Esophagus muscularis mucosa (tissue), 3 donors: ENCODE results near the gene CSRNP3.

Experiments used
- POLR2A ChIP-seq: fragments of 450-650 bp; IDR thresholded peaks from one replicate; pipeline ENCODE4 v1.6.1; 2017; ENCODE audit warnings: antibody characterized with exemption, moderate library complexity, mild to moderate bottlenecking, low read depth
- POLR2AphosphoS5 ChIP-seq, 2 donors: sonication (generic); formaldehyde crosslinking; IDR thresholded peaks; one replicate each; pipeline ENCODE4 v1.6.1; 2017; ENCODE audit warnings: antibody characterized with exemption in 2 of 2
- TF ChIP-seq, protein P1 (sequence below), 3 experiments: fragments of 200-600 bp in 2 of 3; fragments of 450-650 bp in 1 of 3; sonication (generic) in 2 of 3; IDR thresholded peaks; one replicate each; pipeline ENCODE4 v1.5.1; 2017 to 2019; ENCODE audit warnings: antibody characterized with exemption in 3 of 3, mild to moderate bottlenecking in 2 of 3, moderate library complexity in 1 of 3

DNA sequence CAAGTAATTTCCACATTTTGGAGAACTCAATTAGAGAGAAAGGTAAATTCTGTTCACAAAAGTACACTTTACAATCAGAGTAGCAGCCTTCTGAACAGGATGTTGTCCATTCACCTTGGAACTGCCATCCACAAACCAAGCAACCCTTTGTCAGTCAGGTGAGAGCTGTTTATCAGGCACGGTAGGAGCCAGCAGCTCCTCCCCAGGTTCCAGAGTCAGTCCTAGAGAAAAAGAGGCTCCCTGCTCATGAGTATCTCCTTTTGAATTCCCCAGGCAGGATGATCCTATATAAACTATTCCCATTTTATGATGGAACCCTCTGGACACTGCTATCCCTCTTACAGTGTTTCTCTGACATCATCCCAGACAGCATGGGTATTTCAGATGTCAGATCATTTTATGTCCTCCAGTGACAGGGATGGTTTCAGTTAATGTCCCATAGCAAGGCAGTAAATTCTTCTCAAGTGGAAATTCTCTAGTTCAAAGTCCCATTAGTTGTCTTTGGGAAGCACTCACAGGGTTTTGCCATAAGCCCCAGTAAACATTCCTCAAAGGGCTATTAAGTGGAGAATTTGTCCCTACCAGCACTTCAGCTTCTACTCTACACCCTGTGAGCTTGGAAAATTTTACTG, 34.5 kb upstream of the CSRNP3 start:
- TF ChIP-seq, protein P1, sequence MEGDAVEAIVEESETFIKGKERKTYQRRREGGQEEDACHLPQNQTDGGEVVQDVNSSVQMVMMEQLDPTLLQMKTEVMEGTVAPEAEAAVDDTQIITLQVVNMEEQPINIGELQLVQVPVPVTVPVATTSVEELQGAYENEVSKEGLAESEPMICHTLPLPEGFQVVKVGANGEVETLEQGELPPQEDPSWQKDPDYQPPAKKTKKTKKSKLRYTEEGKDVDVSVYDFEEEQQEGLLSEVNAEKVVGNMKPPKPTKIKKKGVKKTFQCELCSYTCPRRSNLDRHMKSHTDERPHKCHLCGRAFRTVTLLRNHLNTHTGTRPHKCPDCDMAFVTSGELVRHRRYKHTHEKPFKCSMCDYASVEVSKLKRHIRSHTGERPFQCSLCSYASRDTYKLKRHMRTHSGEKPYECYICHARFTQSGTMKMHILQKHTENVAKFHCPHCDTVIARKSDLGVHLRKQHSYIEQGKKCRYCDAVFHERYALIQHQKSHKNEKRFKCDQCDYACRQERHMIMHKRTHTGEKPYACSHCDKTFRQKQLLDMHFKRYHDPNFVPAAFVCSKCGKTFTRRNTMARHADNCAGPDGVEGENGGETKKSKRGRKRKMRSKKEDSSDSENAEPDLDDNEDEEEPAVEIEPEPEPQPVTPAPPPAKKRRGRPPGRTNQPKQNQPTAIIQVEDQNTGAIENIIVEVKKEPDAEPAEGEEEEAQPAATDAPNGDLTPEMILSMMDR (IDR thresholded peaks at IDR 0.05): no peak
- TF ChIP-seq POLR2A: no peak
- no peak for TF ChIP-seq POLR2AphosphoS5 (IDR thresholded peaks at IDR 0.05)
